HG02610 (cell line): ENCODE measurements around the gene TEPSIN.
"Not testable (repeated sequence)": the region's sequence is repeated elsewhere in the genome, so short reads cannot be mapped to it uniquely, and the experiment has no call there.

Experiments used
- ATAC-seq: cut with Tn5 transposase; IDR thresholded peaks from one replicate; pipeline ENCODE4 v1.9.1; 2021; ENCODE audit warnings: mild to moderate bottlenecking, moderate library complexity; ENCODE audit not compliant: unreplicated experiment

Gene TEPSIN

GRCh38 chr17:81237591-81238489 is 1.0 kb downstream of the TEPSIN start:
- no peak for ATAC-seq

- ATAC-seq: no peak
Measured at GRCh38 chr17:81236784-81237183, 2.1 kb downstream of the TEPSIN start.

DNA sequence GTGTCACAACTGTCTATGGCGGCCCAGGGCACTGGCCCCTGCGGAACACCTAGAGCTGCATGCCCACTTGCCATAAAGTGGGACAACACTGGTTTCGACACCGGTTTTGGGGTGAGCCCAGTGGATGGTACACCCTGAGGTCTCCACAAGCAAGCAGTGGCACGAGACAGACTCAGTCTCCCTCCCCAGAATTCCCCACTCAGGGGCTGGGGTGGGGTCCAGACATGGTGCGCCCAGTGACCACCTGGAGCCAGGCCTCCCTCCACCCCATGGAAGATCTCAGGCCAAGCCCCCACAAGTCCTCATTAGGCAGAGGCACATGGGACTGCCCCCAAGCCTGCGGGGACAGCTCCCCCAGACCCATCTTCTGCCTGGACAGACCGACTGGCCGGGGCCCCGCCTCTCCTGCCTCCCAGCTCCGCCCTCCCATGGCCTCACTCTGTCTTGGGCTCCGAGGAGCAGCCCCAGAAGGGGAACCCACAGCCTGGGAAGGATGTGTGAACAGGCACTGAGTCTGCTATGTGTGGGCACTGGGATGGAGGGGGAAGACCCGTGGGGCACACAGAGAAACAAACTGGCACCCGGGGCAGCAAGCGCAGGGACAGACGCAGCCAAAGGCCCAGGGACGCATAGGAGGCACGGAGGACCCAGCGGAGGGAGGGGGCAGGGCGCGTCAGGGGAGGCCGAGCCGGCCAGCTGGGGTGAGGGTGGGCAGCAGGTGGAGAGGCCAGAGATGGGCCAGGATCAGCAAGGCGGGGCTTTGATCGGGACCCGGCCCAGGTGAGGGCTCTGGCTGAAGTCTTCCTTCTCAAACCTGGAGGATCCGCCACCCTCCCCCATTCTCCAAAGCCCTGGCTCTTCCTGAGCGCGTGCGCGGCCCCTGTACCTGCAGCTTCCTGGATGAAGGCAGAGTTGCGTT is 2.8 kb downstream of the TEPSIN start:
- no peak for ATAC-seq

DNA sequence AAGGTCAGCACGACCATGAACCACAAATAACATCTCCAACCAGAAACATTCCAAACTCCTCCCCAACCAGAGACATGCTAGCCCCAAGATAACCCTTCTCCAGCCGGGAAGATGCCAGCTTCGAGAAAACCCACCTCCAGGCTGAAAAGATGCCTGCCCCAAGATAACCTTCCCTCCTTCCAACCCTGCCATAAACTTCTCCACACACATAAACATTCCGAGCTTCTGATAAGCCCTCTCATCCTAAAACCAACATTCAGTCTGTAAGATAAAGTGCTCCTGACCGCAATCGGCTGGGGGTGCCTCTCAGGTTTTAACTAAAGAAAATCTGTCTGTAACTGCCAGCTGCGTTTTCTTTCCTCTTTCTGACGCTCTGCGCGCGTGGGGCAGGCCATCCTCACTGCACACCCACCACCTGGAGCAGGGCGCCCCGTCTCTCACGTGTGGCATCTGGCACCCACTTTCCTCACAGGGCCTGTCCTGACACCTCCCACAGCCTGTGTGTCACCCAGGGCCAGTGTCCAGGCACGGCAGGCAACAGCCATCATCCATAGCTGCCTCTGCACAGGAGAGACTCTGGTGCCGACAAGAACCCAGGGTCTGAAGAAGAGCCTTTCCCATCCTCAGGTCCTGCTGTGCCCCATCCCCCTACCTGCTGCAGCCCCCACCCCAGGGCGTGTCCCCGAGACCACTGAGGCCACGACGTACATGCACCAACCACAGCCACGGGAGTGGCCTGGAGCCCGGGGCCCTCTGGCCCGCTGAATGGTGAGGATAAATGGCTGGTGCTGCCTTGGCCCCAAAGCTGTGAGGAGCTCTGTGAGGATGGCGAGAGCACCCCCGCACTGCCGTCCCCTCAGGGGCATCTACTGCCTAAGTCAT is 3.7 kb downstream of the TEPSIN start:
- no peak for ATAC-seq

DNA sequence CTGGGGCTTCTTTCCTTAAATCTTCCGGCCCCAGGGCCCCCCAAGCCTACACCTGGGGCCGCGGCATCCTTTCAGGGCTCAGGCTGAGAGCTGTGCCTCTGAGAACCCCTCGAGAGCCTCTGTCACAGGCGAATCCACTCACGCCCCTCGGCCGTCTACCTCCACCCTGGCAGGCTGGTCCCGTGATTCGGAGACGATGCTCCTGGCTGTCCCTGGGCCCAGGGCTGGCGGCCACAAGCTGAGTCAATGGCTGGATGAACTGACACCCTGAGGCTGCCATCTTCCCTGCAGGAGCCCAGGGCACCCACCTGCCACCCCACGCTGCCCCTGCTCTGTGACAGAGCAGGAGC is 4.4 kb downstream of the TEPSIN start:
- no peak for ATAC-seq

GRCh38 chr17:81233811-81234505 is 4.9 kb downstream of the TEPSIN start:
- no peak for ATAC-seq

GRCh38 chr17:81233316-81233715 is 5.5 kb downstream of the TEPSIN start:
- ATAC-seq: no peak

GRCh38 chr17:81232616-81233241 is 6.1 kb downstream of the TEPSIN start:
- no peak for ATAC-seq

- no peak for ATAC-seq
Measured at GRCh38 chr17:81231766-81232581, 6.9 kb downstream of the TEPSIN start.

GRCh38 chr17:81231121-81231645 is 7.7 kb downstream of the TEPSIN start:
- ATAC-seq: no peak

DNA sequence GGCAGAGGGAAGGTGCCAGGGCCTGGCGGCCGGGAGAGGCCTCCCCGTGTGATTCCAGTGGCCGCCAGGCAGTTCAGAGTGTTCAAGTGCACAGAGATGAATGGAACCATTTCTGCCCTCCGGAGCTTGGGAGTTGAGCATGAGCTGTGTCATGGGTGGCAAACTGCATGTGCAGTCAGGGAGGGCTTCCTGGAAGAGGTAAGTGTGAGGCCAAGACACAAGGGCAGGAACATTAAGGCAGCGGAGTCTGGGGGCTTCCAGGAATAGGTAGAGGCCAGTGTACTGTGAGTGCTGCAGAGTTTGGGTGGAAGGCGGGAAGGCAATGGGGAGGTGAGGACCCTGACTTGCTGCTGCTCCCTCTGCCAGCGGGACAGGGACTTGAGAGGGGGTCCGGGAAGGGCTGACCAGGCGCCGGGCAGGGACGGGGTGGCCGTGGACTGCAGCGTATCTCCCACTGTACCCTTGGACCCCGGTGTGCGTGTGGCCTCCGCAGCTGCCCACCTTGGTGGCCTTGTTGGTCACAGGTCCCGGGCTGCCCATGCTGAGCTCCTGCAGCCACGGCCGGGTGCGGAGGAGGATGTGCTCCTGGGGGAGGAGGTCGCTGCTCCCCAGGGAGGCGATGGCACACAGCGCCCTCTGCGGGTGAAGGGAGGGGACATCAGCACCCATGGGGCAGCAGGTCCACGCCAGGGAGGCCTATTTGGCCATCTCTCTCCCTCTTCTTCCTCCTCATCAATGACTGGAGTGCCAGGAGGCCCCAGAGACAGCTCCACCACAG is 8.6 kb downstream of the TEPSIN start:
- ATAC-seq: no peak

DNA sequence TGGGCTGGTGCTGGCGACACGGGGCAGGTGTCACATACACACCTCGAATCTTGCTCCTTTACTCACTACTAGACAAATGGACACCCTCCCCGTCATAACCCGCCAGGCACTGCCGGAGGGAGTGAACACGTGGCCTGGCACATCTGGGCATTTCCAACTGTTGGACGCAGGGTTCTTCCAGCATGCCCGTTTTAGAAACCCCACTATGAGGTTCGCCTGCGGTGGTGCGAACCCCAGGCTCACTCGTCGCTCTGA is 9.3 kb downstream of the TEPSIN start:
- no peak for ATAC-seq

- ATAC-seq: no peak
Measured at GRCh38 chr17:81228834-81229665, 9.8 kb downstream of the TEPSIN start.

- ATAC-seq: no peak
Measured at GRCh38 chr17:81228420-81228819, 10.4 kb downstream of the TEPSIN start.

DNA sequence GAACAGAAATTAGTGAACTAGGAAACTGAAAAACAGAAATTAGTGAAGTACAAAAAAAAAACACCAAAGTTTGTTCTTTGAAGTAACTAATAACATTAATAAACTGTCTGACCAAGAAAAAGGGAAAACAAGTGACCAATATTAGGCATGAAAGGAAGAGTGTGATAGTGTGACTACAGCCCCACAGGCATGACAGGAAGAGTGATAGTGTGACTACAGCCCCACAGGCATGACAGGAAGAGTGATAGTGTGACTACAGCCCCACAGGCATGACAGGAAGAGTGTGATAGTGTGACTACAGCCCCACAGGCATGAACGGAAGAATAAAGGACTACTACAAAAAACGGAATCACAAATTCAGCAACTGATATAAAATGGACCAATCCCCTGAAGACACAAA is 11.2 kb downstream of the TEPSIN start:
- ATAC-seq: not testable (repeated sequence)

GRCh38 chr17:81223762-81224130 is 15.1 kb downstream of the TEPSIN start:
- ATAC-seq: no peak
